OCI-M1 (cell line): ENCODE data around the gene THSD7B.
"Not testable (repeated sequence)": the region's sequence is repeated elsewhere in the genome, so short reads cannot be mapped to it uniquely, and the experiment has no call there.

Experiments
- DNase-seq: peaks from one replicate; lab custom pipeline; 2025; lab: John Stamatoyannopoulos, UW

THSD7B gene

GRCh38 chr2:137696916-137697315 lies 931.6 kb downstream of the THSD7B start:
- DNase-seq: no peak

GRCh38 chr2:137700250-137700649 lies 934.9 kb downstream of the THSD7B start:
- DNase-seq: not testable (repeated sequence)

GRCh38 chr2:137700681-137701080 lies 935.3 kb downstream of the THSD7B start:
- no peak for DNase-seq

- DNase-seq: no peak
These were observed 940.0 kb downstream of the THSD7B start for GRCh38 chr2:137705296-137705695.

- no peak for DNase-seq
These were observed 941.7 kb downstream of the THSD7B start for GRCh38 chr2:137706786-137707613.

- DNase-seq: no peak
These were observed 943.0 kb downstream of the THSD7B start for GRCh38 chr2:137708311-137708710.

- DNase-seq: no peak
These were observed 950.4 kb downstream of the THSD7B start for GRCh38 chr2:137715731-137716191.

- no peak for DNase-seq
These were observed 953.4 kb downstream of the THSD7B start for GRCh38 chr2:137718786-137719185.

GRCh38 chr2:137721733-137722132 lies 956.4 kb downstream of the THSD7B start:
- no peak for DNase-seq

- DNase-seq: no peak
These were observed 959.6 kb downstream of the THSD7B start for GRCh38 chr2:137724912-137725311.
